Muscle of leg (tissue), 11 donors: ENCODE results near the gene NCOA5. TPM values are rescaled to one million over a fixed set of nuclear protein-coding genes. Genes with fewer than 3 reads are reported as not detected.
"Not testable (repeated sequence)": the region's sequence is repeated elsewhere in the genome, so short reads cannot be mapped to it uniquely, and the experiment has no call there.

ENCODE experiments used
- DNase-seq: peaks from one replicate; pipeline ENCODE4 v3.0.0; 2013
- H3K27ac ChIP-seq: one replicate; pipeline ENCODE4 v1.5.1; 2013; ENCODE audit warnings: mild to moderate bottlenecking, low read length, control low read depth
- H3K27me3 ChIP-seq: one replicate; pipeline ENCODE4 v1.6.1; 2013; ENCODE audit warnings: low read length; ENCODE audit not compliant: control insufficient read depth, insufficient read depth
- H3K36me3 ChIP-seq: one replicate; pipeline ENCODE4 v1.6.1; 2013; ENCODE audit warnings: low read length; ENCODE audit not compliant: control insufficient read depth, insufficient read depth
- H3K4me1 ChIP-seq: one replicate; pipeline ENCODE4 v1.6.1; 2013; ENCODE audit warnings: low read length; ENCODE audit not compliant: control insufficient read depth, insufficient read depth
- H3K4me3 ChIP-seq: one replicate; pipeline ENCODE4 v1.5.1; 2013; ENCODE audit warnings: low read length, control low read depth
- H3K9me3 ChIP-seq: replicated peaks from 2 replicates; pipeline ENCODE4 v1.6.1; 2013; ENCODE audit warnings: low read depth, low read length; ENCODE audit not compliant: control insufficient read depth
- WGBS: methylation state at CpG from one replicate; pipeline ENCODE4 v1.1.5; 2013; ENCODE audit warnings: missing lambda C conversion rate; ENCODE audit not compliant: insufficient coverage; 5-methylcytosine and 5-hydroxymethylcytosine counted together
- polyA plus RNA-seq, 8 donors: library from polyadenylated mRNA; unstranded; fragments of 120-200 nt; gene quantifications; one replicate each; pipeline versions ENCODE4 v1.2.1 to v1.2.3, GENCODE V29; 2013; ENCODE audit warnings: inconsistent platforms in 1 of 8, low replicate concordance in 1 of 8; ENCODE audit not compliant: insufficient read length in 8 of 8, insufficient read depth in 1 of 8
- total RNA-seq: library from RNA; stranded (reverse); fragments of 120-200 nt; gene quantifications from one replicate; pipeline ENCODE4 v1.2.4, GENCODE V29; 2013

NCOA5 gene
- total and polyA plus RNA-seq, 9 donors = 19.3 to 39.4 (median 30.7) TPM

DNA sequence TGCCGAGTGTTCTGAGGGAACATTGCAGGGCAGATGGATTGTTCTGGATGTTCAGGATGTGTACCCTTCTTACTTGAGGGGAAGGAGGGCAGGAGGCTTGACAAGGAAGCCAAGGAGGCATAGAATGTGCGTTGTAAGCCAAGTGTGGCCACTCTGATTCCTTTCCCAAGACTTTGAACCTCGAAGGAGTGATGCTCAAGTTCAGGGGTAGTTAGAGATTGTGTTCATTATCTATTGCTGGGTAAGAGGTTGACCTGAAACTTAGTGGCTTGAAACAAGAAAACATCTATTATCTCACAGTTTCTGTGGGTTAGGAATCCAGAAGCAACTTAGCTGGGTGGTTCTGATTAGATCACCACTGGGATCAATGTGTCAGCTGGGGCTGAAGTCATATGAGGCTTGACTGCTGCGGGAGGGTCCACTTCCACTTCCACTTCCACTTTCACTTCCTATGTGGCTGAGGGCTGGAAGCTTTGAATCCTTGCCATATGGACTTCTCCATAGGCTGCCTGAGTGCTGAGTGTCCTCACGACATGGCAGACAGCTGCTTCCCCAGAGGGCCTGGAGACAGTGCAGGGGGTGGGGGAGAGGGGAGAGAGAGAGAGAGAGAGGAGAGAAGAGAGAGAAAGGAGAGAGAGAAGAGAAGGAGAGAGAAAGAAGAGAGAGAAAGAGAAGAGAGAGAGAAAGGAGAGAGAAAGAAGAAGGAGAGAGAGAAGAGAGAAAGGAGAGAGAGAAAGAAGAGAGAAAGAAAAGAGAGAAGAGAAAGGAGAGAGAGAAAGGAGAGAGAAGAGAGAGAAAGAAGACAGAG lies 21.5 kb upstream of the NCOA5 start:
- H3K27ac ChIP-seq = no peak overlapping the region
- H3K4me1 ChIP-seq = no peaks in the 10 kb centered on the region
- H3K4me3 ChIP-seq = no peak overlapping the region
- no peaks in the 10 kb centered on the region for H3K36me3 ChIP-seq
- no peaks in the 10 kb centered on the region for H3K9me3 ChIP-seq
- H3K27me3 ChIP-seq = peaks cover 15% of the 10 kb centered on the region
- DNase-seq = peak; percentile 83
- 48% methylated on average over 3 of the region's 5 CpGs for WGBS

DNA sequence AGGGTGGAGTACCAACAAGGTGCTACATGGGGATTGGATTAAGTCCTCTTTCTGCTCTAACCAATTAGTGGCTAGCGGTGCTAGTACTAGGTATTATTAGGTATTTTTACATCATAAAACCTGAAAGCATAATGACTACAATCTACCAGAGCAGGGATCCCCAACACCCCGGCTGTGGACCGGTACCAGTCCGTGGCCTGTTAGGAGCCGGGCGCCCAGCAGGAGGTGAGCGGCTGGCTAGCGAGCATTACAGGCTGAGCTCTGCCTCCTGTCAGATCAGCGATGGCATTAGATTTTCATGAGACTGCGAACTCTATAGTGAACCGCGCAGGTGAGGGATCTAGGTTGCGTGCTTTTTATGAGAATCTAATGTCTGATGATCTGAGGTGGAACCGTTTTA lies 19.2 kb upstream of the NCOA5 start:
- DNase-seq = no peak
- WGBS = 79% methylated on average over 8 of the region's 14 CpGs
- Histone ChIP-seq H3K27me3 (peaks cover 14% of the 10 kb centered on the region), H3K27ac (no peak overlapping the region), H3K9me3 (no peaks in the 10 kb centered on the region), H3K4me3 (no peak overlapping the region), H3K36me3 (no peaks in the 10 kb centered on the region), H3K4me1 (no peaks in the 10 kb centered on the region)

- Histone ChIP-seq H3K9me3 (no peaks in the 10 kb centered on the region), H3K36me3 (no peaks in the 10 kb centered on the region), H3K27me3 (peaks cover 14% of the 10 kb centered on the region), H3K4me3 (no peak overlapping the region), H3K27ac (no peak overlapping the region), H3K4me1 (no peaks in the 10 kb centered on the region)
- DNase-seq = peak; percentile 22
- 85% methylated on average over 3 of the region's 5 CpGs for WGBS
Observed at GRCh38 chr20:46108435-46108841, 18.7 kb upstream of the NCOA5 start.

DNA sequence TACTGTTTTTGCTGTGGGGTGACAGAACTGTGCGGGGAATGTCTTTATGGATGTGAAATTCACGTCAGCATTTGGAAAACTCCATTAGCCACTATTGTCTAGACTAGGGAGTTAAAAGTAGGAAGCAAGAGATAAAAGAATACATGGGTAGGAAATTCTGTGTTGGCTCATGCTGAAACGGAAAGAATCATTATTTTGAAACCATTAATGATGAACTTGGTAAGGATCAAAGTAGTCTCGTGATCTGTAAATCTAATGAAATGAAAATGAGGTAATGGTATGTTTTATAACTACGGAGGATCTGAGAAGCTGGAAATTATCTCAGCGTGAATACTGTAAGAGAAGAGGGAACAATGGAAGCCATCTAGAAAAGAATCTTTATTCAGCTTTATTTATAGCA lies 17.3 kb upstream of the NCOA5 start:
- peaks cover 16% of the 10 kb centered on the region for H3K27me3 ChIP-seq
- no peaks in the 10 kb centered on the region for H3K36me3 ChIP-seq
- H3K27ac ChIP-seq = no peak overlapping the region
- DNase-seq = no peak
- H3K9me3 ChIP-seq = no peaks in the 10 kb centered on the region
- no peak overlapping the region for H3K4me3 ChIP-seq
- WGBS = 92% methylated on average over 2 of the region's 6 CpGs
- H3K4me1 ChIP-seq = no peaks in the 10 kb centered on the region

DNA sequence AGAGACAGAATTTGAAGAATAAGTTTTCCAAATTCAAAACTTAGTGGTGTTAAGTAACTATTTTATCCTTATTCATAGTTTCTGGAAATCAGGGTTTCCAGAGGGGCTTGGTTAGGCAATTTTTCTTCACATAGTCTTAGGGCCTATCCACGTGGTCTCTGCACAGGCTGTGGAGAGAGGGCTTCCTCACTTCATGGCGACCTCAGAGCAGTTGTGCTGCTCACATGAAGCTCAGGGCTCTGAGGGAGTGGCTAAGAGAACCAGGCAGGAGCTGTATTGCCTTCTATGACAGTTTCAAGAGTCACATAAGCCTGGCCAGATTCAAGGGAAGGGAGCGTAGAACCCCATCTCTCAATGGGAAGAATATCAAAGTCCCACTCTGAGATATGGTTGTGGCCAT lies 14.5 kb upstream of the NCOA5 start:
- Histone ChIP-seq H3K9me3 (no peaks in the 10 kb centered on the region), H3K4me3 (no peak overlapping the region), H3K4me1 (no peaks in the 10 kb centered on the region), H3K27me3 (peaks cover 37% of the 10 kb centered on the region), H3K36me3 (no peaks in the 10 kb centered on the region), H3K27ac (no peak overlapping the region)
- DNase-seq = no peak
- 79% methylated on average over 2 of the region's 3 CpGs for WGBS

DNA sequence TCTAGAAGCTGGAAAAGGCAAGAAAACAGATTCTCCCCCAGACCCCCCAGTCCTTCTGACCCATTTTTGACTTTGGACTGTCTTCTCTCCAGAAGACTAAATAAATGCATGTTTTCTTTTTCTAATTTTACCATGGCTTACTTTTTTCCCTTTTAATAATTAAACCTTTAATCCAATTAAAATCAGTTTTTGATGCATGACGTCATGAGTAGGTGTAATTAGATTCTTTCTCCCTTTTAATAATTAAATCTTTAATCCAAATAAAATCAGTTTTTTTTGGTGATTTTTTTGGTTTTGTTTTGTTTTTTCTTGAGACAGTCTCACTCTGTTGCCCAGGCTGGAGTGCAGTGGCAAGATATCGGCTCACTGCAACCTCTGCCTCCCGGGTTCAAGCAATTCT lies 13.2 kb upstream of the NCOA5 start:
- Histone ChIP-seq H3K27ac (no peak overlapping the region), H3K9me3 (no peaks in the 10 kb centered on the region), H3K4me1 (no peaks in the 10 kb centered on the region), H3K27me3 (peaks cover 36% of the 10 kb centered on the region), H3K36me3 (no peaks in the 10 kb centered on the region), H3K4me3 (no peak overlapping the region)
- no CpG with 5 or more reads among the region's 3 CpGs for WGBS
- DNase-seq = no peak

GRCh38 chr20:46101957-46102356 lies 12.2 kb upstream of the NCOA5 start:
- H3K4me3 ChIP-seq = no peak overlapping the region
- no CpG with 5 or more reads among the region's 3 CpGs for WGBS
- no peaks in the 10 kb centered on the region for H3K36me3 ChIP-seq
- no peak overlapping the region for H3K27ac ChIP-seq
- H3K9me3 ChIP-seq = no peaks in the 10 kb centered on the region
- peaks cover 42% of the 10 kb centered on the region for H3K27me3 ChIP-seq
- no peaks in the 10 kb centered on the region for H3K4me1 ChIP-seq
- no peak for DNase-seq

DNA sequence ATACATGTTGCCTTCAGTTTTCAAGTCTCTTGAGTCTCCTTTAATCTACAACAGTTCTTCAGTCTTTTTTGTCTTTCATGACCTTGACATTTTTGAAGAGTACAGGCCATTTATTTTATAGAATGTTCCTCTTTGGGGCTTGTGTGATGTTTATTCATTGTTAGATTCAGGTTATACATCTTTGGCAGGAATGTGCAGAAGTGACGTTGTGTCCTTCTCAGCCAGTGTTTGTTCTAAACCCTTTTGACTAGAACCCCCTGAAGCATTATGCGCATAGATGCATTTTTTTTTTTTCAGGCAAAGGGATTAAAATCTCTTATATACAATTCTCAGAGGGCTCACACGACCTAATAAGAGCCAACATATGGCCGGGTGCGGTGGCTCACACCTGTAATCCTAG lies 11.2 kb upstream of the NCOA5 start:
- Histone ChIP-seq H3K27me3 (peaks cover 44% of the 10 kb centered on the region), H3K27ac (no peak overlapping the region), H3K9me3 (no peaks in the 10 kb centered on the region), H3K4me3 (no peak overlapping the region), H3K36me3 (no peaks in the 10 kb centered on the region), H3K4me1 (no peaks in the 10 kb centered on the region)
- WGBS = 40% methylated on average over 2 of the region's 5 CpGs
- DNase-seq = no peak

DNA sequence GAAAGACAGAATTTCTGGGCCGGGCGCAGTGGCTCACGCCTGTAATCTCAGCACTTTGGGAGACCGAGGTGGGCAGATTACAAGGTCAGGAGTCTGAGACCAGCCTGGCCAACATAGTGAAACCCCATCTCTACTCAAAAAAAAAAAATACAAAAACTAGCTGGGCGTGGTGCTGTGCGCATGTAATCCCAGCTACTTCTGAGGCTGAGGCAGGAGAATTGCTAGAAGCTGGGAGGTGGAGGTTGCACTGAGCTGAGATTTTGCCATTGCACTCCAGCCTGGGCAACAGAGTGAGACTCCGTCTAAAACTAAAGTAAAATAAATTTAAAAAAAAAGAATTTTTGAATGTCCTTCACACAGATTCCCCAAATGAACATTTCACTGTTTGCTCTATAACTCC lies 10.7 kb upstream of the NCOA5 start:
- not testable (repeated sequence) for H3K9me3 ChIP-seq, H3K4me1 ChIP-seq, H3K36me3 ChIP-seq, H3K4me3 ChIP-seq, H3K27ac ChIP-seq, DNase-seq
- WGBS = 73% methylated on average over 5 of the region's 7 CpGs
- peaks cover 44% of the 10 kb centered on the region for H3K27me3 ChIP-seq

GRCh38 chr20:46099491-46100287 lies 9.9 kb upstream of the NCOA5 start:
- Histone ChIP-seq H3K4me3 (no peak overlapping the region), H3K27ac (no peak overlapping the region), H3K36me3 (no peaks in the 10 kb centered on the region), H3K9me3 (no peaks in the 10 kb centered on the region), H3K27me3 (peaks cover 44% of the 10 kb centered on the region), H3K4me1 (no peaks in the 10 kb centered on the region)
- no peak for DNase-seq
- WGBS = 33% methylated on average over 39 of the region's 48 CpGs
